Neutrophil (primary cell): Measurements from ENCODE around the gene FANCG.

Experiments
- H3K27ac ChIP-seq: fragments of 200-600 bp; sonication (generic); 2 replicates; pipeline ENCODE4 v1.5.1; 2016; ENCODE audit warnings: mild to moderate bottlenecking, moderate library complexity
- H3K27me3 ChIP-seq: fragments of 200-600 bp; sonication (generic); 2 replicates; pipeline ENCODE4 v1.6.0; 2016; ENCODE audit warnings: mild to moderate bottlenecking
- H3K36me3 ChIP-seq: fragments of 200-600 bp; sonication (generic); 2 replicates; pipeline ENCODE4 v1.5.1; 2017
- H3K4me1 ChIP-seq, 2 experiments: fragments of 200-600 bp in 1 of 2; sonication (generic) in 1 of 2; 1 replicate in 1 of 2; 2 replicates in 1 of 2; pipeline versions ENCODE4 v1.5.1 to v1.6.1; 2013 to 2016; ENCODE audit warnings: low read depth in 1 of 2, low read length in 1 of 2, mild to moderate bottlenecking in 1 of 2, moderate library complexity in 1 of 2; ENCODE audit not compliant: control insufficient read depth in 1 of 2, insufficient read depth in 1 of 2
- H3K4me3 ChIP-seq, 2 experiments: fragments of 200-600 bp in 1 of 2; sonication (generic) in 1 of 2; 1 replicate in 1 of 2; 2 replicates in 1 of 2; pipeline ENCODE4 v1.5.1; 2013 to 2016; ENCODE audit warnings: low read depth in 1 of 2, low read length in 1 of 2, mild to moderate bottlenecking in 1 of 2, moderate library complexity in 1 of 2
- H3K9me3 ChIP-seq: fragments of 200-600 bp; sonication (generic); 2 replicates; pipeline ENCODE4 v1.5.1; 2016
- CTCF ChIP-seq: fragments of 200-600 bp; sonication (generic); IDR thresholded peaks from 2 replicates; pipeline ENCODE4 v1.5.1; 2016; ENCODE audit warnings: antibody characterized with exemption

FANCG gene

GRCh38 chr9:35114840-35115628, 35.3 kb upstream of the FANCG start:
- Histone ChIP-seq H3K4me1 (peaks cover 60 to 61% of the 10 kb centered on the region in 2 experiments), H3K9me3 (no peaks in the 10 kb centered on the region), H3K4me3 (peak overlapping the region; percentile 77 to 85), H3K27me3 (no peaks in the 10 kb centered on the region), H3K36me3 (no peaks in the 10 kb centered on the region), H3K27ac (peak overlapping the region; percentile 98)
- TF ChIP-seq CTCF = no peak

- H3K27me3 ChIP-seq = no peaks in the 10 kb centered on the region
- H3K4me1 ChIP-seq = peaks cover 68 to 69% of the 10 kb centered on the region in 2 experiments
- H3K27ac ChIP-seq = peak overlapping the region; percentile 98
- H3K36me3 ChIP-seq = peaks cover 7% of the 10 kb centered on the region
- H3K9me3 ChIP-seq = no peaks in the 10 kb centered on the region
- H3K4me3 ChIP-seq = peak overlapping the region; percentile 77 to 85
- TF ChIP-seq CTCF = no peak
Measured at GRCh38 chr9:35114113-35114839, 34.5 kb upstream of the FANCG start.

GRCh38 chr9:35112257-35113020, 32.7 kb upstream of the FANCG start:
- TF ChIP-seq CTCF = no peak
- H3K4me3 ChIP-seq = peak overlapping the region; percentile 82 to 85

GRCh38 chr9:35111001-35111933, 31.5 kb upstream of the FANCG start:
- H3K4me3 ChIP-seq = peak overlapping the region; percentile 82 to 85
- peaks cover 64 to 68% of the 10 kb centered on the region in 2 experiments for H3K4me1 ChIP-seq
- peak; percentile 37 for TF ChIP-seq CTCF
- no peaks in the 10 kb centered on the region for H3K27me3 ChIP-seq
- no peaks in the 10 kb centered on the region for H3K9me3 ChIP-seq
- peaks cover 37% of the 10 kb centered on the region for H3K36me3 ChIP-seq
- H3K27ac ChIP-seq = peak overlapping the region; percentile 98

More at GRCh38 chr9:35112257-35113020, 32.7 kb upstream of the FANCG start:
- H3K4me1 ChIP-seq = peaks cover 74 to 78% of the 10 kb centered on the region in 2 experiments
- no peaks in the 10 kb centered on the region for H3K27me3 ChIP-seq
- peak overlapping the region; percentile 98 for H3K27ac ChIP-seq
- no peaks in the 10 kb centered on the region for H3K9me3 ChIP-seq
- peaks cover 25% of the 10 kb centered on the region for H3K36me3 ChIP-seq
